Breast epithelium (tissue), 3 donors: ENCODE results near the gene ENHO.

Experiments
- POLR2A ChIP-seq: fragments of 450-650 bp; IDR thresholded peaks from one replicate; pipeline ENCODE4 v1.6.1; 2016; ENCODE audit warnings: antibody characterized with exemption, mild to moderate bottlenecking, moderate library complexity
- TF ChIP-seq, protein P1 (sequence below), 3 donors: fragments of 450-650 bp; IDR thresholded peaks; one replicate each; pipeline ENCODE4 v1.5.1; 2016 to 2017; ENCODE audit warnings: antibody characterized with exemption in 3 of 3, mild to moderate bottlenecking in 3 of 3, moderate library complexity in 3 of 3

DNA sequence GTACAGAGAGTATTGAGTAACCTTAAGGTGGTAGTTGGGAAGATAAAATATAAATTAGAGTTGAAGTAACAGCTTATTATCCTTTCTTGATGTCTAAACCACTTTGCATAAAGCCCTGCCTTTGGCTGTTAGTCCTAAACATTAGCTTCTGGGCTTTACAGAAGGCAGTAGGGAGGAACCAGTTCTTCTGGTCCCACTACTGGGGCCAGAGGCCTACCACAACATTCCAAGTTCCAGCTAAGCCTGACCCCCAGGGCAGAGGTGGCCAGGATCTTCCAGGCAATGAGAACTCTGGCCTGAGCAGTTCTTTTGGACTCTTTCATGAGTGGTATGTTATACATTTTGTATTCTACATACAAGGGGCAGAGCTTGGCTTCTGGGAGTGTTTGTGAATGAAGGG lies 38.1 kb downstream of the ENHO start:
- no peak for TF ChIP-seq POLR2A
- TF ChIP-seq, protein P1, sequence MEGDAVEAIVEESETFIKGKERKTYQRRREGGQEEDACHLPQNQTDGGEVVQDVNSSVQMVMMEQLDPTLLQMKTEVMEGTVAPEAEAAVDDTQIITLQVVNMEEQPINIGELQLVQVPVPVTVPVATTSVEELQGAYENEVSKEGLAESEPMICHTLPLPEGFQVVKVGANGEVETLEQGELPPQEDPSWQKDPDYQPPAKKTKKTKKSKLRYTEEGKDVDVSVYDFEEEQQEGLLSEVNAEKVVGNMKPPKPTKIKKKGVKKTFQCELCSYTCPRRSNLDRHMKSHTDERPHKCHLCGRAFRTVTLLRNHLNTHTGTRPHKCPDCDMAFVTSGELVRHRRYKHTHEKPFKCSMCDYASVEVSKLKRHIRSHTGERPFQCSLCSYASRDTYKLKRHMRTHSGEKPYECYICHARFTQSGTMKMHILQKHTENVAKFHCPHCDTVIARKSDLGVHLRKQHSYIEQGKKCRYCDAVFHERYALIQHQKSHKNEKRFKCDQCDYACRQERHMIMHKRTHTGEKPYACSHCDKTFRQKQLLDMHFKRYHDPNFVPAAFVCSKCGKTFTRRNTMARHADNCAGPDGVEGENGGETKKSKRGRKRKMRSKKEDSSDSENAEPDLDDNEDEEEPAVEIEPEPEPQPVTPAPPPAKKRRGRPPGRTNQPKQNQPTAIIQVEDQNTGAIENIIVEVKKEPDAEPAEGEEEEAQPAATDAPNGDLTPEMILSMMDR (IDR thresholded peaks at IDR 0.05), result no peak
